AG08396 (cell line): ENCODE measurements around the gene TUBB3.
A peak's percentile ranks its signal among the peaks of the same experiment; 100 is the strongest.
"Not testable (repeated sequence)": the region's sequence is repeated elsewhere in the genome, so short reads cannot be mapped to it uniquely, and the experiment has no call there.

Experiments used
- DNase-seq: peaks from one replicate; pipeline ENCODE4 v3.0.0; 2012; ENCODE audit warnings: low spot score, mixed read lengths

TUBB3 gene

DNA sequence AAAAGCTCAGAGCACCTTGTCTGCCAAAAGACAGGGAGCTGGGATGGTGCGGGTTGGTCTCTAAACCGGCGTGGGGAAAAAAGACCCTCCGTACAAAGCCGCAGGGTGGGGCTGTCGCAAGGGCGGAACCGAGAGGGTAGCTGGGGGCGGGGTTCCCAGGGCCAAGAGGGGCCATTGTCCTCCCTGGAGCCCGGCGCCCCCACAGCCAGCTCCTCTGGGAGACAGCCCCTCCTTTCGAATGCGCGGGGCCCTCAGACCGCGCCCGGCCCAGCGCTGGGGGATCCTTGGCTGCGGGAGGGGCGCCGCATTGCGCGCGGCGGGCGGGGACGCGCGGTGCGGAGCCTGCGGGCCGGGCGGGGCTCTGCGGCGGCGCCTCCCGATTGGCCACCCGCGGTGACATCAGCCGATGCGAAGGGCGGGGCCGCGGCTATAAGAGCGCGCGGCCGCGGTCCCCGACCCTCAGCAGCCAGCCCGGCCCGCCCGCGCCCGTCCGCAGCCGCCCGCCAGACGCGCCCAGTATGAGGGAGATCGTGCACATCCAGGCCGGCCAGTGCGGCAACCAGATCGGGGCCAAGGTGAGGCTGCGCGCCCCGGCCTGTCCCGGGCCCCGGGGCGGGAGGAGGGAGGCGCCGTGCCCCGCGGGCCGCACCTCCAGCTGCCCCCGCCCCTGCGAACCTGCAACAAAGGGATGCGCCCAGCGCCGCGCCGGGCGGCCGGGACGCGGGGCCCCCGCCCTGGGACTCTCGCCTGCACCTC is at the start of gene TUBB3:
Gene TUBB3 (plus strand): TSS at position 459 of the 756 bp plus-strand sequence. CDS start 60 bp downstream, at position 519.
- peak; percentile 99 for DNase-seq

DNA sequence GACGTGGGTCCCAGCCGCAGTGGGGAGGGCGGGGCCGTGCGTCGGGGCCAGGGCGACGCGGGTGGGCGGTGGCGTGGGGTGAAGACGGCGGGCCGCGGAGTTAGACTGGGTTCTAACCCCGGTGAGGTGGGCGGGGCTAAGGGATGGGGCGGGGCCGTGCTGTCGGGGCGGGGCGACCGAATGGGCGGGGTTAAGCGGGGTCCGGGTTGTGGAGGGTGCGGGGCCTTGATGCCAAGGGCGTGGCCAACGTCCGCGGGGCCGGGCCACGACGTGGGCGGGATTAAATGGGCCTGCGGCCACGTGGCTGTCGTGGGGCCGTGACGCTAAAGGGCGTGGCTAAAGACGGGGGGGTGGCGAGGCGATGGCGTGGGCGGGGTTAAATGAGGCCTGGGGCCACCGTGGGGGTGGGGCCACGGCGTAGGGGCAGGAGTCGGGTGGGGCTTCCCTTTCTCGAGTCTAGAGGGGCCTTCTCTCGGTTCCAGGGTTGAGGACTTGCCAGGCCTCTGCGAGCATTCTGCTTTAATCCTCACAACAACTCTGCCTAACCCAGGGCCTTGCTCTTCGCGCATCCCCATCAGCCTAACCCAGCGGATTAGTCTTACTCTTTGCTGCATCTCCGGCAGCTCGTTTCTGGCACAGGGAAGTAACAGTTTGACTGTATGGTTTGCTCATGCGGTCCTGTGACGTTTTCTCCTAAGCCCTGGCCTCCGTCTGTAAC is 49.0 kb upstream of the TUBB3 start:
- peak; percentile 99 for DNase-seq

DNA sequence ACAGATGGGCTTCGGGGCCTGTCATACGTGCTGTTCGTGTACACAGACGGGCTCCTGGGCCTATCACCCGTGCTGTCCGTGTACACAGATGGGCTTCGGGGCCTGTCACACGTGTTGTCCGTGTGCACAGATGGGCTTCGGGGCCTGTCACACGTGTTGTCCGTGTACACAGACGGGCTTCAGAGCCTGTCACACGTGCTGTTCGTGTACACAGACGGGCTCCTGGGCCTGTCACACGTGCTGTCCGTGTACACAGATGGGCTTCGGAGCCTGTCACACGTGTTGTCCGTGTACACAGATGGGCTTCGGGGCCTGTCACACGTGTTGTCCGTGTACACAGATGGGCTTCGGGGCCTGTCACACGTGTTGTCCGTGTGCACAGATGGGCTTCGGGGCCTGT is 44.0 kb upstream of the TUBB3 start:
- not testable (repeated sequence) for DNase-seq

DNA sequence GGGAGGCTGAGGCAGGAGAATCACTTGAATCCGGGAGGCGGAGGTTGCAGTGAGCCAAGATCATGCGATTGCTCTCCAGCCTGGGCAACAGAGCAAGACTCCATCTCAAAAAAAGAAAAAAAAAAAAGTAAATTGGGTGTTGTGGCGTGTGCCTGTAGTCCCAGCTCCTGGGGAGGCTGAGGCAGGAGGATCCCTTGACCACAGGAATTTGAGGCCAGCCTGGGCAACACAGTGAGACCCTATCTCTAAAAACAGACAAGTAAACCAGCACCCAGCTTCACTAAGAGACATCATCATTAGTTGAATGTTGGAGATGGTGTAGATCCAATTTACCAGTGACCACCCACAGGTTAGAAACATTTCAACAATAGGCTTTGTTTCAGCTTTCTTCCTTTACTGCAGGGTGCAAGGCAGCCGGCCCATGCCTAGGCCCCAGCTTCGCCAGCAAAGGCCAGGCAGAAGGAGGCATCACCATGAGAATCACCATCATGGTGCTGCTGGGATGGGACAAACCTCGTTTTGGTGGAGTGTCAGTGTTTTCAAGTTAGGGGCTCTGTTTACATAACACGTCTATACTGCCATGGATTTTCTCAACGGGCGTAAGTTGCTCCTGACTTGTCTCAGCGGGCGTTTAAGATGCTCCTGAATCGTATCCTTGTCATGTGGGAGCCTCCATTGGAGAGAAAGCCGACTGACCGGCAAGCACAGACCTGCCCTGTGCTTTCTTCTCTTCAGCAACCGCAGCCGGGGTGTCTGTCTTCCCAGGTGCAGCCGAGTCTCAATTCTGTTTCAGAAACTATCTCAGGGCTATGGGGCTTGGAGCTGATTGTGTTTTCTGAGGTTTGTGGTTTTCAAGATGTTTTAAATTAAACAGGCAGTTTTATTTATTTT is 42.4 kb upstream of the TUBB3 start:
- DNase-seq, result no peak

DNA sequence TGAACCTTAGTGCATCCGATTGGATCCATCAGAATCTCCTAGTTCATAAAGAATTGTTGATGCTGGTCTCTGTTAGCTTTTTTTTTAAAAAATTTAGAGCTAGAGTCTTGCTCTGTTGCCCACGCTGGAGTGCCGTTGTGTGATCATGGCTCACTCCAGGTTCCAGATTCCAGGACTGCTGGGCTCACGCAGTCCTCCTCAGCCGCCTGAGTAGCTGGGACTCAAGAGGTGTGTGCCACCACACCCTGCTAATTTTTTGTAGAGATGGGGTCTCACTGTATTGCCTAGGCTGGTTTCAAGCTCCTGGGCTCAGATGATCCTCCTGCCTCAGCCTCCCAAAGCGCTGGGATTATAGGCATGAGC is 41.8 kb upstream of the TUBB3 start:
- DNase-seq, result no peak

DNA sequence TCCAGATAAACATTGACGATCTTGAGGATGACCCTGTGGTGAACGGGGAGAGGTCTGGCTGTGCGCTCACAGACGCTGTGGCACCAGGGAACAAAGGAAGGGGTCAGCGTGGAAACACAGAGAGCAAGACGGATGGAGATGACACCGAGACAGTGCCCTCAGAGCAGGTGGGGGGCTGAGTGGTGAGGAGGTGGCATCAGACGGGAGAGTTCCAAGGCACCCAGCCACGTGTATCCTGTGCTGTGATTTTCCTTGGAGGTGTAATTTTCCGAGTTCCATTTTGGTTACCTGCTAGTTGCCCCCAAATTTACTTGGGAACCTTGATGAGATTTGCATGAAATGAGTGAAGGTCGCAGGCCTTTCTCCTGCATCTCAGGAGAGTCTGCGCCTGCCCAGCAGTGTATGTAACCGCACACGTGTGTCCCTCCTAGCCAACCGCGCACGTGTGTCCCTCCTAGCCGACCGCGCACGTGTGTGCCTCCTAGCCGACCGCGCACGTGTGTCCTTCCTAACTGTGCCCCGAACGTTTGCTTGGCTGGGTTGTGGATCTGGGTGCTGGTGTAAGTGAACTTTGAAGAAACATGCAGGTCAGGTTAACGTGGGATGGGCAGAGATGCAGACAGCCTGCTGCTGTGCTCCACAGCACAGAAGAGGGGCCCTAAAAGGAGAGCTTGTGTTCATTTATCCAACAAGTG is 39.6 kb upstream of the TUBB3 start:
- DNase-seq, result no peak

DNA sequence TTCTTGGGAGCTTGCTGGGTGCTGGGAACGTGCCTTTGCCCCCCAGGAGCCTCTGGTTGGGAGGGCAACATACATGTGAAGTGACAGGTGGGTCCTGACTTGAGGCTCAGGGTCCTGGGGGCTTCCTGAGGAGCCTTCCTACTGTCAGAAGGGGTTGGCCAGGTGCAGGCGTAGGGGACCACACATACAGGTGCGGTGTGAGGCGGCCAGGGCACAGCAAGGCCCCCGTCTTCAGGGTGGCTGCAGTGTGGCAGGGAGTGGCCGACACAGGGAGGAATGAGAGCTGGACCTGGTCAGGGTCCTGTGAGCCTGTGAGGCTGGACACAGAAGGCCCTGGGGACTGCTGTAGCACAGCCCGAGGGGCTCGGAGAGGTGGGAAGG is 39.1 kb upstream of the TUBB3 start:
- no peak for DNase-seq

DNA sequence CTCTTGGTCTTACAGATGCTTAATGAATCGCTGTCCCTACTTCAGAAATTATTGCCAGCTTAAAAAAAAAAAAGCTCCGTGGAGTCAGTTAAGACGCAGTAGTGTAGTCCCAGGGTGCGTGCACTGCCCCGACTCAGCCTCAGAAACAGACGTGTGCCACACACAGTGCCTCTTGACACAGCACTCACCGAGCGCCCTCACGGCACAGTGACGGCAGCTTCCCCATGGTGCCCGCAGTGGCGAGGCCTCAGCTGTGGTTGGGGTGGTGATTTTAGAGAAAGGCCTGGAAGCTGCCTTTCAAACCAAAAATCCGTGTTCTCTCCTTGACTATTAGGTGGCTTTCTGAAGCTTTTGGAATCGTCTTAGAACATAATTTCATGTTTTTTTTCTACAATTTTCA is 35.9 kb upstream of the TUBB3 start:
- DNase-seq, result no peak

DNA sequence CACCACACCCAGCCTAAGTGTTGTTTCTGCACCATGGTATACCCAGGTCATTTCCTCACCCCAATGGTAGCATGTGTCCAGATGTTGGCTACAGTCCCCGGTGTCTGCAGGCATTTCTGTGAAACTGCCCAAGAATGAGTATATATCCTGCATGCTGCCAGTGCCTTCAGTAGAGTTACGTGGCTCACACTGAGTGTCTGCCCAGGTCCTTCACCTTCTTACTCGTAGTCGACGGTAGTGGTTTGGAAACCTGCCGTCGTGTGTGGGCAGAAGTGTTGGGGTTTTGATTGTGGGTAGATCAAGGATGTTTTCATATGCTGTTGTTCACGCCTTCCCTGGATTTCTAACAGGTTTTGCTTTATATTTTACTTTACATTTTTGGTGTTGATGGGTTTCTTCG is 32.9 kb upstream of the TUBB3 start:
- no peak for DNase-seq

DNA sequence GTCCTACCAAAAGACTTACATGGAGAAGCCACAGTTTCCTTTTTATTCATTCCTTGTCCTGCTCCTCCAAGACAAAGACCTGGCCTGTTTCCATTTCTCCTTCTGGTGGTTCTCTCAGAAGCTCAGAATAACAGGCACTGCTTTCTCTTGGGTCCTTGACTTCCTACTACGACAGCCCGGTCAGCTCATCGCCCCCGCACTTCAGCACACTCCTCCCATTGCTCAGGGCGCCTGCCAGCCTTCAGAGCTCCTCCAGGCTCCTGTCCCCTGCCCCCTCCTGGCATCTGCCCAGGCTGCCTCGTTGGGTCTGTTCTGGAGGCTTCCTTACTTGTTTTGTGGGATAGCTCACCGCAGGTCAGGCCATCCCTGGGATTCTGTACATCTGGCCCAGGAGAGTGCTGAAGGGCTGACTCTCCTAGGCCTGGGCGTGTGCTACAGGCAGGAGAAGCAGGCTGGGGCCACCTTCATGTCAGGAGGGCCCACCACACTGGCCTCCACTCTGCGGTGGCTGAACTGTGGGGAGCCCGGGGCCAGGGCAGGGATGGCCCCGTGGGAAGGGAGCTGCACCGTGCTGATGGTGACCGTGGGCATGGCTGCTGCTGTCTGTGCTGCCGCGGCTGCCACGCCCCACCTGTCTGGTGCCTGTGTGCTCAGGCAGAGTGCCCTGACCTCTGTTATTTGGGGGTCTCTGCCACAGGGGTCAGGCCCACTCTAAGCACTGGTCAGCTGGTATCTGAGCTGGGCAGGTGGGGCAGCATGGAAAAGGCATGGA is 32.1 kb upstream of the TUBB3 start:
- DNase-seq, result no peak

DNA sequence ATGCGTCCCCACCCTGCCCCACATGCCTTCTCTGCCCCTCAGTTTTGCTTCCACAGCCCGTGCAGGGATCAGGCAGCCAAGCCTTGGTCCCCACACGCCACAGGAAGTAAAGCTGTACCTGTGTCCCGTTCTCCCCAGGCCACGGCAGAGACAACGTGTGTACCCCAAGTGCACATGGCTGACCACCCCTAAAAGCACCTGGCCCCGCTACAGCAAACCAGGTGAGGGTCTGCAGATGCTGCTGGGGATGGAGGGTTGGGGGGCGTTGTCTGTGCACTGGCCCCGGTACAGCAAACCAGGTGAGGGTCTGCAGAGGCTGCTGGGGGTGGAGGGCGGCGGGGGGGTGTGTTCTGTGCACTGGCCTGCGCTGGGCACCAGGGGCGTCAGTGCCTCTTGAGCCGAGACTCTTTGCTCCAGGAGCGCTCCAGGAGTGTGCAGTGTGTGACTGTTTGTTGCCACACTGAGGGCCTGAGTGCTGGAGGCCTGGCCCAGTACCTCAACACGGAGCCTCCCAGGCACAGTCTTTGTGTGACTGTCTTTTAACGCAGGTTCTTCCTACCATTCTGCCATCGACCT is 31.0 kb upstream of the TUBB3 start:
- DNase-seq, result no peak

DNA sequence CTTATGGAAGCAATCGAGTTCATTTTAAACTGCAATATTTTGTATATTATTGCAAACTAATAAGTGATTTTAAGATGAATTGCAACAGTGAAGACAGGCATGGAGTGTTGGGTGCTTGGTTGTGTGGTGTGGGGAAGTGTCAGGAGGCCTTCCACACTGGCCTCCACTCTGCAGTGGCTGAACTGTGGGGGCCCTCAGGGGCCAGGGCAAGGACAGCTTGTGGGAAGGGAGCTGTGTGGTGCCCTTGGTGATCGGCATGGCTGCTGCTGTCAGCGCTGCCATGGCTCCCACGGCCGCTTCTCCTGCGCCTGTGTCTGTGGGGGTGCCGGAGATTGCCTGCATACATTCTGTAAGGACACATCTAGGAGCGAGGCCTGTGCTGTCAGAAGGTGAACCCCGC is 30.5 kb upstream of the TUBB3 start:
- DNase-seq, result no peak

DNA sequence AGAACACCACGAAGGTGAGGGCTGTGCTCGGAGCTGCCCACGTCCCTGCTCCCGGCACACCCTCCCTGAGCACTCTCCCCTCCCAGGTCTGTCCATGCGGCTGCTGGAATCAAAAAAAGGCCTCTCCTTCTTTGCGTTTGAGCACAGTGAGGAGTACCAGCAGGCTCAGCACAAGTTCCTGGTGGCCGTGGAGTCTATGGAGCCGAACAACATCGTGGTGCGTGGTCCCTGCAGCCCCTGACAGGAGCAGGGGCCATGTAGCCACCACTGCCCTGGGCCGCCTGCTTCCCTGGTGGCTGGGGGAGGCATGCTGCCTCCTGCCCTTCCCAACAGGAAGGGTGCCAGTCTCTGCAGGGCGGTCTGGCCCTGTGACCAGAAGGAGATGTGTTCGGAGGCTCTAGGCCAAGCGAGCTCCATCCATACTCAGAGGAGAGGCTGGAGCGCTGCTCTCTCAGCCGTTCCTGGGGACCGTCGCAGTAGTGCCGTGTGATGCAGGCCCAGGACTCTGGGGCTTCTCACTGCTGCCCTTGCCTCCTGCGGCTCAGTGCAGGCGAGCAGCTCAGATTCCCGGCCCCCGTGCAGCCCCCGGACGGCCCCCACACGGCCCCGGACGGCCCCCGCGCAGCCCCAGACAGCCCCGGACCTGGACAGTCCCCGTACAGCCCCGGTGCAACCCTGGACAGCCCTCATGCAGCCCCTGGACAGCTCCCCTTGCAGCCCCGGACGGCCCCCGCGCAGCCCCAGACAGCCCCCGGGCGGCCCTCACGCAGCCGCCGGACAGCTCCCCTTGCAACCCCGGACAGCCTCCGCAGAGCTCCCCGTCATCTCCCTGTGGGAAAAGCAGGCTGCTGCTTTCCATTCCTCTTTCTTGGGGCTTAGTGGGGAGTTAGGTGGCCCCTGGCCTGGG is 29.2 kb upstream of the TUBB3 start:
- no peak for DNase-seq

DNA sequence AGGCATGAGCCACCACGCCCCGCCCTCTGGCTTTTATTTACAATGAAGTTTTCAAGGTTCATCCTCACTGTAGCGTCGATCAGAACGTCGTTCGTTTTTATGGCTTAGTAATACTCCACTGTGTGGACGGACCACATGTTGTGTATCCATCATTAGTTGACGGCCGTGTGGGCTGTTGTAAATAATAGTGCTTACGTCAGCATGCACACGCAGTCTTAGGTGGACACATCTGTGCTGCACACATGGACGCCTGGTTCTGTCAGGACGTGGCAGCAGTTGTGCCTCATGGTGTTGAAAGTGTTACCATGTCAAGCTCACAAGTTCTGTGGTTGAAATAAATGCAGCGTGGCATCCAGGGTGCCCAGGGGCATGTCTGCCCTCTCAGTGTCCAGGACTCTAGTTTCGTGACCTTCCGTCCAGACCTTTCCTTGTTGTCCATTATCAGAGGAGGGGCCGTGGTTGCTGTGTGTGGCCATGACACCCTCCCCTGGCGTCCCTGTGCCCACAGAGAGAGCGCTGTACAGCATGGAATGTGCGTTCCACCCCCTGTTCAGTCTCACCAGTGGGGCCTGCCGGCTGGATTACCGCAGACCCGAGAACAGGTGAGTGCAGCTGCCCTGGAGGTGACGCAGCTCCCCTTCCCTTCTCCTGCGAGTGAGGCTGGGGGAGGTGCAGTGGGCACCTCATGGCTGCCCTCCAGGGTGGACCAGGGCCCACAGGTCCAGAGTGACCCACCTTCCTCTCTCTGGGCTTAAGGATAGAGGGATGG is 27.5 kb upstream of the TUBB3 start:
- DNase-seq, result no peak

DNA sequence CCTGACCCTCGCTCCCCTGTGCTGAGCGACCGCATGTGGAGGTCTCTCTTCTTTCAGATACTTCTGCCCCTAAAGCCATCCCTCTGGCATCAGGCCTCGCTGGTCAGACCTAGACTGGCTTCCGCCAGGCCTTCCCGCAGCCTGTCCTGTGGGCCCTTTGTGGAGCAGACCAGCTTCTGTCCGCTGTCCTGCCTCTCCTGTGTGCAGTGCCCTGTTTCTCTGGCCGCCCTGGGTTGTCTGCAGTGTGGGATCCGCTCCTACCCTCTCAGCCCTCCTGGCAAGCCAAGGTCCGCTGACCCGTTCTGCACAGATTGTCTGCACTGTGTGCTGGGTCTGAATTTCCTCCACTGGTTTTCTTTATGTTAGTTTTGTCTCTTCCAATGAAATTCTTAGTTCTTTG is 25.9 kb upstream of the TUBB3 start:
- DNase-seq, result no peak

DNA sequence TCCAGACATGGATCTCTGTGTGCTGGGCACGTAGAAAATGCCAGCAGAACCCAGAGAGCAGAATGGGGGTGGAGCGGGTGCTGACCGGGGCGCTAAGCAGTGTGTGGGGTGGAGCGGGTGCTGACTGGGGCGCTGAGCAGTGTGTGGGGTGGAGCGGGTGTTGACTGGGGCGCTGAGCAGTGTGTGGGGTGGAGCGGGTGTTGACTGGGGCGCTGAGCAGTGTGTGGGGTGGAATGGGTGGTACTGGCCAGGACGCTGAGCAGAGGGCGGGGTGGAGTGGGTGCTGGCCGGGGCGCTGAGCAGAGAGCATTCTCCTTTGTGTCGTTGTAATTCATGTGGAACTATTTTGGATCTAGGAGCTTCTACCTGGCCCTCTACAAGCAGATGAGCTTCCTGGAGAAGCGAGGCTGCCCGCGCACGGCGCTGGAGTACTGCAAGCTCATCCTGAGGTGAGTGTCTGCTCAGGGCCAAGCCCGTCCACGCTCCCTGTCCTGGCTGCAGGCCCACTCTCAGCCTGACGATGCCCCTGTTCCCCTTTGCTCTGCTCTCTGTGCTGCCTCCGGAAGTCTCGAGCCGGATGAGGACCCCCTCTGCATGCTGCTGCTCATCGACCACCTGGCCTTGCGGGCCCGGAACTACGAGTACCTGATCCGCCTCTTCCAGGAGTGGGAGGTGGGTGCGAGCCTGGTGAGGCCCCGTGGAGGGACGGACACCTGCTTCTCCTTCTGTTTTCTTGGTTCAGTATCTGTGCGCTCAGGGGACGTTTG is 24.8 kb upstream of the TUBB3 start:
- DNase-seq, result no peak

DNA sequence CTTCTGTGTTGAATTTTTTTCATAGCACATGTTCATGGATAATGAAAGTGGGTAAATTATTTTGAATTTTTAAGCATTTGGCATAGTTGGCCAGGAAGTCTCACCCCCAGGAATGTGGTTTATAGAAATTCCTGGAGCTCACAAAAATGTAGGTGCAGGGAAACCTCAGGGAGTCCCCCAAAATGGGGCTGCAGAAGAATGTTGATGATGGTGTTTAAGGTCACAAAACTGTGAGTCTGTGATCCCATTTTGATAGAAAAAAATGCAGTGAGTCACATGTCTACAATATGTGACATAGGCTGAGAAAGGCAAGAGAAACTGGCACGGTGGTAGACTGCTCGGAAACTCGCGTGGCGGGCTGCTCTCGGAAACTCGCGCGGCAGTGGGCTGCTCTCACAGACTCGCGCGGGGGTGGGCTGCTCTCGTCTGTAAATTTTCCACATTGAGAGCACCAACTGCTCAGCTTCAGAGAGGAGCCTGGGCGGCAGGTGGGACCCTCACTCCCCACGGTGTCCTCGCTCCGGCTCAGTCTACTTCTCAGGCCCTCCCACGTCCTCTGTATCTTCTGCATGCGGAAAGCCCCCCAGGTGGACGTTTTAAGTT is 23.2 kb upstream of the TUBB3 start:
- DNase-seq, result peak; percentile 65

DNA sequence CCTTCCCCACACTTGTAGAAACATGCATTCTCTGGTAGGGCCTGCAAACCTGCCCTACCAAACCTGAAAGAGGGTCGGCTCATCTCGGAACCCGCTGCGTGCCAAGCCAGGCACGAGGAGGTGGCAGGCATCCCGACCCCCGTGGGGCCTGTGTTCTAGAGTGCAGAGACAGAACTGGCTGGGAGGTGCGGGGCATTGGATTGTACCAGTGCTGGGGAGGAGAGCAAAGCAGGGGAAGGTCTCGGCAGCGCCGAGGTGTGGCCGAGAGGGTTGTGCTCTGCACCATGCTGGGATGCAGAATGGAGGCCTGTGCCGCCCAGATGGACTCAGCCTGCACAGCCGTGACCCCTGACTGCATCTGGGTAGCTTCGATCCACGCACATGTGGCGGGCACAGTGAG is 22.3 kb upstream of the TUBB3 start:
- no peak for DNase-seq
